Activated naive CD4-positive, alpha-beta T cell treated with anti-CD3 and anti-CD28 coated beads, Interleukin-2, amount 10 ng/mL, durations not matched to agents 7 days and 5 days (primary cell): ENCODE data around the gene NCSTN.

ENCODE experiments used
- CTCF ChIA-PET: fragments of 350-600 bp; sonication (Branson Sonifier 250); formaldehyde crosslinking; loops from one replicate; lab custom pipeline; 2021; ENCODE audit warnings: antibody characterized with exemption; lab: Charles Lee
- DNase-seq: peaks from one replicate; pipeline ENCODE4 v3.0.0-alpha.2; 2020
- H3K27ac Mint-ChIP-seq: one replicate; pipeline ENCODE4 v1.8.0; 2021; ENCODE audit warnings: mild to moderate bottlenecking, moderate library complexity, mixed read lengths
- H3K27me3 Mint-ChIP-seq: one replicate; pipeline ENCODE4 v1.8.0; 2021; ENCODE audit warnings: mild to moderate bottlenecking, mixed read lengths
- H3K36me3 Mint-ChIP-seq: one replicate; pipeline ENCODE4 v1.8.0; 2021; ENCODE audit warnings: mixed read lengths
- H3K4me1 Mint-ChIP-seq: one replicate; pipeline ENCODE4 v1.8.0; 2021; ENCODE audit warnings: mixed read lengths
- H3K4me3 Mint-ChIP-seq: one replicate; pipeline ENCODE4 v1.8.0; 2021; ENCODE audit warnings: mild to moderate bottlenecking, moderate library complexity, mixed read lengths
- H3K9me3 Mint-ChIP-seq: one replicate; pipeline ENCODE4 v1.8.0; 2021; ENCODE audit warnings: mixed read lengths

The NCSTN gene

GRCh38 chr1:160358073-160358472 is 14.9 kb downstream of the NCSTN start:
- Mint-ChIP-seq H3K9me3 (no peaks in the 10 kb centered on the region), H3K4me3 (no peak overlapping the region), H3K27me3 (no peaks in the 10 kb centered on the region), H3K36me3 (peaks cover 41% of the 10 kb centered on the region), H3K27ac (no peak overlapping the region), H3K4me1 (no peaks in the 10 kb centered on the region)
- DNase-seq, result no peak
- CTCF ChIA-PET, result no interaction called here

- CTCF ChIA-PET, result interaction anchor here (0.5 to 0.7 kb wide), 2 partner anchors 17 to 150 kb away, joined by 3 read pairs; no protein-coding TSS in a partner anchor
- no peaks in the 10 kb centered on the region for H3K27me3 Mint-ChIP-seq
- no peak overlapping the region for H3K4me3 Mint-ChIP-seq
- no peaks in the 10 kb centered on the region for H3K9me3 Mint-ChIP-seq
- no peak for DNase-seq
- peaks cover 32% of the 10 kb centered on the region for H3K36me3 Mint-ChIP-seq
- no peaks in the 10 kb centered on the region for H3K4me1 Mint-ChIP-seq
- no peak overlapping the region for H3K27ac Mint-ChIP-seq
Observed at GRCh38 chr1:160359559-160360226, 16.5 kb downstream of the NCSTN start.

- H3K4me3 Mint-ChIP-seq, result no peak overlapping the region
- no peaks in the 10 kb centered on the region for H3K9me3 Mint-ChIP-seq
- H3K27ac Mint-ChIP-seq, result no peak overlapping the region
- CTCF ChIA-PET, result interaction anchor here (0.7 to 1.1 kb wide), 2 partner anchors 16 to 30 kb away, joined by 3 read pairs; no protein-coding TSS in a partner anchor
- H3K27me3 Mint-ChIP-seq, result no peaks in the 10 kb centered on the region
- DNase-seq, result no peak
- no peaks in the 10 kb centered on the region for H3K4me1 Mint-ChIP-seq
- peaks cover 28% of the 10 kb centered on the region for H3K36me3 Mint-ChIP-seq
Observed at GRCh38 chr1:160360227-160360695, 17.1 kb downstream of the NCSTN start.

- Mint-ChIP-seq H3K27ac (no peak overlapping the region), H3K9me3 (no peaks in the 10 kb centered on the region), H3K4me1 (no peaks in the 10 kb centered on the region), H3K36me3 (peaks cover 25% of the 10 kb centered on the region), H3K4me3 (no peak overlapping the region), H3K27me3 (no peaks in the 10 kb centered on the region)
- CTCF ChIA-PET, result interaction anchor here (1.1 kb wide), 1 partner anchor 29 kb away, joined by 3 read pairs; no protein-coding TSS in a partner anchor
- no peak for DNase-seq
Observed at GRCh38 chr1:160361199-160361598, 18.0 kb downstream of the NCSTN start.

- no peak overlapping the region for H3K4me3 Mint-ChIP-seq
- DNase-seq, result no peak
- H3K4me1 Mint-ChIP-seq, result no peaks in the 10 kb centered on the region
- no peaks in the 10 kb centered on the region for H3K27me3 Mint-ChIP-seq
- no peaks in the 10 kb centered on the region for H3K9me3 Mint-ChIP-seq
- peaks cover 20% of the 10 kb centered on the region for H3K36me3 Mint-ChIP-seq
- no peak overlapping the region for H3K27ac Mint-ChIP-seq
- CTCF ChIA-PET, result interaction anchor here (0.9 kb wide), 1 partner anchor 70 kb away, joined by 3 read pairs; no protein-coding TSS in a partner anchor
Observed at GRCh38 chr1:160361814-160362167, 18.6 kb downstream of the NCSTN start.

GRCh38 chr1:160362168-160362957 is 19.2 kb downstream of the NCSTN start:
- Mint-ChIP-seq H3K9me3 (no peaks in the 10 kb centered on the region), H3K4me1 (no peaks in the 10 kb centered on the region), H3K36me3 (peaks cover 15% of the 10 kb centered on the region), H3K27me3 (peaks cover 3% of the 10 kb centered on the region), H3K4me3 (no peak overlapping the region), H3K27ac (no peak overlapping the region)
- DNase-seq, result no peak
- CTCF ChIA-PET, result interaction anchor here (0.6 to 1.1 kb wide), 3 partner anchors 9 to 338 kb away, joined by 3 read pairs; no protein-coding TSS in a partner anchor

- CTCF ChIA-PET, result interaction anchor here (0.9 to 1.5 kb wide), 3 partner anchors 8 to 72 kb away, joined by 3 to 7 read pairs (median 3); no protein-coding TSS in a partner anchor
- no peak for DNase-seq
- no peak overlapping the region for H3K4me3 Mint-ChIP-seq
- peaks cover 4% of the 10 kb centered on the region for H3K4me1 Mint-ChIP-seq
- peak overlapping the region; percentile 11 for H3K27ac Mint-ChIP-seq
- H3K27me3 Mint-ChIP-seq, result peaks cover 6% of the 10 kb centered on the region
- H3K9me3 Mint-ChIP-seq, result no peaks in the 10 kb centered on the region
- H3K36me3 Mint-ChIP-seq, result peaks cover 11% of the 10 kb centered on the region
Observed at GRCh38 chr1:160363010-160363409, 19.8 kb downstream of the NCSTN start.

- no peak overlapping the region for H3K27ac Mint-ChIP-seq
- no peak overlapping the region for H3K4me3 Mint-ChIP-seq
- DNase-seq, result no peak
- CTCF ChIA-PET, result interaction anchor here (0.6 to 1.5 kb wide), 3 partner anchors 12 to 121 kb away, joined by 4 to 7 read pairs (median 4); no protein-coding TSS in a partner anchor
- peaks cover 4% of the 10 kb centered on the region for H3K4me1 Mint-ChIP-seq
- H3K36me3 Mint-ChIP-seq, result peaks cover 4% of the 10 kb centered on the region
- peaks cover 10% of the 10 kb centered on the region for H3K27me3 Mint-ChIP-seq
- no peaks in the 10 kb centered on the region for H3K9me3 Mint-ChIP-seq
Observed at GRCh38 chr1:160363951-160364735, 21.0 kb downstream of the NCSTN start.

GRCh38 chr1:160365325-160365724 is 22.1 kb downstream of the NCSTN start:
- H3K4me1 Mint-ChIP-seq, result peaks cover 4% of the 10 kb centered on the region
- DNase-seq, result no peak
- CTCF ChIA-PET, result interaction anchor here (0.6 to 1.1 kb wide), 4 partner anchors 9 to 15 kb away, joined by 3 to 5 read pairs (median 4); no protein-coding TSS in a partner anchor
- peaks cover 10% of the 10 kb centered on the region for H3K27me3 Mint-ChIP-seq
- no peak overlapping the region for H3K4me3 Mint-ChIP-seq
- peaks cover 4% of the 10 kb centered on the region for H3K36me3 Mint-ChIP-seq
- no peak overlapping the region for H3K27ac Mint-ChIP-seq
- no peaks in the 10 kb centered on the region for H3K9me3 Mint-ChIP-seq

GRCh38 chr1:160366731-160367515 is 23.7 kb downstream of the NCSTN start, which contains the start of gene NHLH1:
TSS of gene NHLH1 (plus strand) at chr1:160367071. CDS start at chr1:160370732, 3,661 bp downstream.
- Mint-ChIP-seq H3K9me3 (no peaks in the 10 kb centered on the region), H3K27me3 (peaks cover 14% of the 10 kb centered on the region), H3K4me3 (no peak within 1 kb of the TSS), H3K4me1 (peaks cover 4% of the 10 kb centered on the region), H3K36me3 (no peaks in the 10 kb centered on the region), H3K27ac (no peak within 1 kb of the TSS)
- CTCF ChIA-PET, result interaction anchor here (1.2 to 1.9 kb wide), 2 partner anchors 10 to 148 kb away, joined by 3 to 11 read pairs; no protein-coding TSS in a partner anchor
- DNase-seq, result no peak

- Mint-ChIP-seq H3K36me3 (no peaks in the 10 kb centered on the region), H3K27ac (no peak overlapping the region), H3K4me3 (no peak overlapping the region), H3K27me3 (peaks cover 14% of the 10 kb centered on the region), H3K9me3 (no peaks in the 10 kb centered on the region), H3K4me1 (peaks cover 4% of the 10 kb centered on the region)
- DNase-seq, result no peak
- CTCF ChIA-PET, result interaction anchor here (1.2 to 1.9 kb wide), 3 partner anchors 9 to 148 kb away, joined by 3 to 11 read pairs (median 3); no protein-coding TSS in a partner anchor
Observed at GRCh38 chr1:160367516-160367900, 24.3 kb downstream of the NCSTN start.

- Mint-ChIP-seq H3K4me3 (no peak overlapping the region), H3K27me3 (peaks cover 14% of the 10 kb centered on the region), H3K36me3 (no peaks in the 10 kb centered on the region), H3K9me3 (no peaks in the 10 kb centered on the region), H3K27ac (no peak overlapping the region), H3K4me1 (peaks cover 4% of the 10 kb centered on the region)
- CTCF ChIA-PET, result interaction anchor here (1.0 to 1.9 kb wide), 6 partner anchors 8 to 290 kb away, joined by 3 to 11 read pairs (median 3); no protein-coding TSS in a partner anchor
- DNase-seq, result no peak
Observed at GRCh38 chr1:160367934-160368923, 25.0 kb downstream of the NCSTN start.
